SJCRH30 (cell line): Measurements from ENCODE around the gene PLXNC1. TPM values are rescaled to one million over a fixed set of nuclear protein-coding genes. Genes with fewer than 3 reads are reported as not detected.

ENCODE experiments used
- DNase-seq, 2 experiments: peaks; one replicate each; pipeline ENCODE4 v3.0.0-alpha.2; 2015 to 2020
- H3K27ac ChIP-seq: fragments of 250-450 bp; sonication (Bioruptor Pico); 2 replicates; pipeline ENCODE4 v1.5.1; 2020; ENCODE audit warnings: mild to moderate bottlenecking, moderate library complexity
- H3K27me3 ChIP-seq: fragments of 250-450 bp; sonication (Bioruptor Pico); 2 replicates; pipeline ENCODE4 v1.5.1; 2020; ENCODE audit warnings: mild to moderate bottlenecking, moderate library complexity
- H3K36me3 ChIP-seq: fragments of 250-450 bp; sonication (Bioruptor Pico); 2 replicates; pipeline ENCODE4 v1.5.1; 2020; ENCODE audit warnings: mild to moderate bottlenecking, moderate library complexity
- H3K4me1 ChIP-seq: fragments of 250-450 bp; sonication (Bioruptor Pico); 2 replicates; pipeline ENCODE4 v1.5.1; 2020; ENCODE audit warnings: mild to moderate bottlenecking, moderate library complexity
- H3K4me3 ChIP-seq: fragments of 250-450 bp; sonication (Bioruptor Pico); 2 replicates; pipeline ENCODE4 v1.5.1; 2020; ENCODE audit warnings: mild to moderate bottlenecking, moderate library complexity
- H3K9me3 ChIP-seq: fragments of 250-450 bp; sonication (Bioruptor Pico); replicated peaks from 2 replicates; pipeline ENCODE4 v1.5.1; 2020; ENCODE audit warnings: mild to moderate bottlenecking, moderate library complexity
- total RNA-seq: library from RNA; depleted of rRNA; stranded (reverse); fragments of >200 nt; shearing (Covaris generic); gene quantifications from 2 replicates; pipeline ENCODE4 v1.2.3, GENCODE V29; 2014

The PLXNC1 gene
- total RNA-seq, 1 experiment from 2014 or later: 0.08 TPM

GRCh38 chr12:94145191-94145983 is 3.0 kb upstream of the PLXNC1 start:
- H3K27ac ChIP-seq: no peak overlapping the region
- DNase-seq: peak in 1 of 2 experiments; percentile 9

GRCh38 chr12:94146166-94146936 is 2.0 kb upstream of the PLXNC1 start:
- Histone ChIP-seq H3K36me3 (no peaks in the 10 kb centered on the region), H3K27me3 (no peaks in the 10 kb centered on the region), H3K27ac (no peak overlapping the region), H3K4me3 (no peak overlapping the region), H3K9me3 (no peaks in the 10 kb centered on the region), H3K4me1 (no peaks in the 10 kb centered on the region)
- no peak for DNase-seq

More at GRCh38 chr12:94145191-94145983, 3.0 kb upstream of the PLXNC1 start:
- H3K4me3 ChIP-seq: no peak overlapping the region
- H3K9me3 ChIP-seq: no peaks in the 10 kb centered on the region
- H3K27me3 ChIP-seq: no peaks in the 10 kb centered on the region
- no peaks in the 10 kb centered on the region for H3K4me1 ChIP-seq
- H3K36me3 ChIP-seq: no peaks in the 10 kb centered on the region

- no peaks in the 10 kb centered on the region for H3K27me3 ChIP-seq
- H3K4me3 ChIP-seq: no peak overlapping the region
- H3K9me3 ChIP-seq: no peaks in the 10 kb centered on the region
- DNase-seq: no peak
- H3K27ac ChIP-seq: no peak overlapping the region
- no peaks in the 10 kb centered on the region for H3K4me1 ChIP-seq
- H3K36me3 ChIP-seq: no peaks in the 10 kb centered on the region
Measured at GRCh38 chr12:94147387-94147990, 888 bp upstream of the PLXNC1 start.

GRCh38 chr12:94148739-94149118 is 352 bp downstream of the PLXNC1 start:
- no peaks in the 10 kb centered on the region for H3K9me3 ChIP-seq
- DNase-seq: no peak
- no peak overlapping the region for H3K4me3 ChIP-seq
- no peaks in the 10 kb centered on the region for H3K27me3 ChIP-seq
- no peak overlapping the region for H3K27ac ChIP-seq
- no peaks in the 10 kb centered on the region for H3K4me1 ChIP-seq
- H3K36me3 ChIP-seq: no peaks in the 10 kb centered on the region

GRCh38 chr12:94149119-94149780 is 873 bp downstream of the PLXNC1 start:
- no peak overlapping the region for H3K27ac ChIP-seq
- no peaks in the 10 kb centered on the region for H3K36me3 ChIP-seq
- H3K4me1 ChIP-seq: no peaks in the 10 kb centered on the region
- no peak for DNase-seq
- no peaks in the 10 kb centered on the region for H3K9me3 ChIP-seq
- no peaks in the 10 kb centered on the region for H3K27me3 ChIP-seq
- no peak overlapping the region for H3K4me3 ChIP-seq

GRCh38 chr12:94149781-94150239 is 1.4 kb downstream of the PLXNC1 start:
- H3K27ac ChIP-seq: no peak overlapping the region
- H3K9me3 ChIP-seq: no peaks in the 10 kb centered on the region
- DNase-seq: no peak
- no peaks in the 10 kb centered on the region for H3K36me3 ChIP-seq
- no peaks in the 10 kb centered on the region for H3K4me1 ChIP-seq
- no peaks in the 10 kb centered on the region for H3K27me3 ChIP-seq
- H3K4me3 ChIP-seq: no peak overlapping the region

GRCh38 chr12:94150240-94151121 is 2.1 kb downstream of the PLXNC1 start:
- Histone ChIP-seq H3K9me3 (no peaks in the 10 kb centered on the region), H3K27me3 (no peaks in the 10 kb centered on the region), H3K4me1 (no peaks in the 10 kb centered on the region), H3K27ac (no peak overlapping the region), H3K36me3 (no peaks in the 10 kb centered on the region), H3K4me3 (no peak overlapping the region)
- no peak for DNase-seq

- Histone ChIP-seq H3K27ac (no peak overlapping the region), H3K27me3 (no peaks in the 10 kb centered on the region), H3K9me3 (no peaks in the 10 kb centered on the region), H3K4me1 (no peaks in the 10 kb centered on the region), H3K4me3 (no peak overlapping the region), H3K36me3 (no peaks in the 10 kb centered on the region)
- no peak for DNase-seq
Measured at GRCh38 chr12:94151582-94151981, 3.2 kb downstream of the PLXNC1 start.

GRCh38 chr12:94152292-94153078 is 4.1 kb downstream of the PLXNC1 start:
- Histone ChIP-seq H3K4me1 (no peaks in the 10 kb centered on the region), H3K4me3 (no peak overlapping the region), H3K36me3 (no peaks in the 10 kb centered on the region), H3K27ac (no peak overlapping the region), H3K9me3 (no peaks in the 10 kb centered on the region), H3K27me3 (no peaks in the 10 kb centered on the region)
- no peak for DNase-seq

- no peak overlapping the region for H3K4me3 ChIP-seq
- H3K9me3 ChIP-seq: no peaks in the 10 kb centered on the region
- no peaks in the 10 kb centered on the region for H3K36me3 ChIP-seq
- no peaks in the 10 kb centered on the region for H3K4me1 ChIP-seq
- DNase-seq: no peak
- no peaks in the 10 kb centered on the region for H3K27me3 ChIP-seq
- no peak overlapping the region for H3K27ac ChIP-seq
Measured at GRCh38 chr12:94157181-94157580, 8.8 kb downstream of the PLXNC1 start.

- Histone ChIP-seq H3K36me3 (no peaks in the 10 kb centered on the region), H3K27me3 (no peaks in the 10 kb centered on the region), H3K4me1 (no peaks in the 10 kb centered on the region), H3K4me3 (no peak overlapping the region), H3K9me3 (no peaks in the 10 kb centered on the region), H3K27ac (no peak overlapping the region)
- DNase-seq: no peak
Measured at GRCh38 chr12:94157981-94158411, 9.6 kb downstream of the PLXNC1 start.

GRCh38 chr12:94158666-94159065 is 10.3 kb downstream of the PLXNC1 start:
- H3K4me3 ChIP-seq: no peak overlapping the region
- H3K9me3 ChIP-seq: no peaks in the 10 kb centered on the region
- H3K36me3 ChIP-seq: no peaks in the 10 kb centered on the region
- no peaks in the 10 kb centered on the region for H3K4me1 ChIP-seq
- no peak overlapping the region for H3K27ac ChIP-seq
- H3K27me3 ChIP-seq: no peaks in the 10 kb centered on the region
- no peak for DNase-seq

GRCh38 chr12:94162108-94162507 is 13.7 kb downstream of the PLXNC1 start:
- H3K27ac ChIP-seq: no peak overlapping the region
- H3K27me3 ChIP-seq: no peaks in the 10 kb centered on the region
- H3K4me1 ChIP-seq: no peaks in the 10 kb centered on the region
- no peaks in the 10 kb centered on the region for H3K9me3 ChIP-seq
- H3K36me3 ChIP-seq: no peaks in the 10 kb centered on the region
- DNase-seq: no peak
- H3K4me3 ChIP-seq: no peak overlapping the region
